CD1c-positive myeloid dendritic cell (primary cell): ENCODE results near the gene PRKCB.
A peak's percentile ranks its signal among the peaks of the same experiment; 100 is the strongest.

ENCODE experiments used
- DNase-seq: peaks from one replicate; pipeline ENCODE4 v3.0.0-alpha.2; 2016; ENCODE audit errors: extremely low spot score

The PRKCB gene

DNA sequence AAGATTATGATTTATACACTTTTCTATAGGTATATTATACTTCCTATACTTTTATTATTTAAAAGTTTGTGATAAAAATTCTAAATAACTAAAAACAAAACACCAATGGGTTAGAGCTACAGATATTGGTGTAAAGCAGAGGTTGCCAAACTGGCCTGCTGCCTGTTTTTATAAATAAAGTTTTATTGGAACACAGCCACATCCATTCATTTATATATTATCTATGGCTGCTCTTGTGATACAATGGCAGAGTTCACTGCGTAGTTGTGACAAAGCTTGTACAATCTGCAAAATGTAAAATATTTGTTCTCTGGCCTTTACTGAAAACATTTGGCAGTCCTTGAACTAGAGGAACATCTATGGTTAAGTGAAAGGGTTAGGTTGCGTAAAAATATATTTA is 208.7 kb downstream of the PRKCB start:
- no peak for DNase-seq

GRCh38 chr16:24045641-24046040 is 209.9 kb downstream of the PRKCB start:
- DNase-seq = no peak

DNA sequence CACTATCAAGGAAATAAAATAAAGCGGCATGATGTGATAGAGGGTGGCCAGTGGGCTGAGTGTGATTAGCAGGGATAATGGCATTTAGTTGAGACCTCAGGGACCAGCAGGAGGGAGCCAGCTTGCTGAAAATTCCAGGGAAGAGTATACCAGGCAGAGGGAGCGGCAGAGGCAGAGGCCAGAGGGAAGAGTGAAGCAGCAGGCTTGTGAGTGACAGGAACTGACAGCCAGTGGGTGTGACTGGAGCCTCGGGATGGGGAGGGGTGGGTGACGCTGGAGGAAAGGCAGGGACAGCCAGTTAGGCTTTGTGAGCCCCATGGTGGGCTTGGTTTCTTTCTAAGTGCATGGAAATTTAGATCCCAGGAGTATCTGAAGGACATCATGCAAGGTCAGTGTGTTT is 210.7 kb downstream of the PRKCB start:
- DNase-seq = no peak

- no peak for DNase-seq
Observed at GRCh38 chr16:24049113-24049512, 213.3 kb downstream of the PRKCB start.

DNA sequence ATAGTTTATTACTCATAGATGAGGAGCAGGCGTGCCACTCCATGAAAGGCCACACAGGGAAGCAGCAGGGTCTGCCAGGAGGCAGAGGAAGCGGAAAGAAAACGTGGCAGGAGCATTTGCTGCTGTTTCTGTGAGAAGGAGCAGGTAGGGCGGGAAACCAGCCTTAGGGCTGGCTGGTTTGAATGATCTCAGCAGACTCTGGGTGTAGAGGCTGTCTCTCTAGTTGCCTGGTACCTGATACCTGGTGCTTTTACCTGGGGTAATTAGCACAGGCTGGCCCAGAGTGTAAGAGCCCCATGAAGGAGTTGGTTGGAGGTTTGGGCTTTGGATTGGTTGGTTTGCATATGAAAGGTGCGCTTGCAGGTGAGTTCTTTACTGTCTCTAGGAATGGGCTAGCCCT is 215.3 kb downstream of the PRKCB start:
- no peak for DNase-seq

DNA sequence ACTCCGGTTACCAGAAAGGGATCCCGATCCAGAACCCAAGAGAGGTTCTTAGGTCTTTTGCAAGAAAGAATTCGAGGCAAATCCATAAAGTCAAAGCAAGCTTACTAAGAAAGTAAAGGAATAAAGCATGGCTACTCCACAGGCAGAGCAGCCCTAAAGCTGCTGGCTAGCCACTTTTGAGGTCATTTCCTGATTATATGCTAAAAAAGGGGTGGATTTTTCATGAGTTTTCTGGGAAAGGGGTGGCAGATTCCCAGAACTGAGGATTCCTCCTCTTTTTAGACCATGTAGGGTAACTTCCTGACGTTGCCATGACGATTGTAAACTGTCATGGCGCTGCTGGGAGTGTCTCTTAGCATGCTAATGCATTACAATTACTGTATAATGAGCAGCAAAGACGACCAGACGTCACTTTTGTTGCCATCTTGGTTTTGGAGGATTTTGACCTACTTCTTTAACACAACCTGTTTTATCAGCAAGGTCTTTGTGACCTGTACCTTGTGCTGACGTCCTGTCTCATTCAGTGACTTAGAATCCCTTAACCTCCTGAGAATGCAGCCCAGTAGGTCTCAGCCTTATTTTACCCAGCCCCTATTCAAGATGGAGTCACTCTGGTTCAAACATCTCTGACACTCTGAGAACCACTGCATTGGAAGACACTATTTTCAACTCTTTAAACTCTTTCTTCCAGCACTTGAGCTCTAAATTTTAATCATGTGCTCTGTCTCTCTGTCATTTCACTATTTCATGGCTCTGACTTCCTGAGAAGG is 216.7 kb downstream of the PRKCB start:
- no peak for DNase-seq

- no peak for DNase-seq
Observed at GRCh38 chr16:24053099-24053946, 217.5 kb downstream of the PRKCB start.

DNA sequence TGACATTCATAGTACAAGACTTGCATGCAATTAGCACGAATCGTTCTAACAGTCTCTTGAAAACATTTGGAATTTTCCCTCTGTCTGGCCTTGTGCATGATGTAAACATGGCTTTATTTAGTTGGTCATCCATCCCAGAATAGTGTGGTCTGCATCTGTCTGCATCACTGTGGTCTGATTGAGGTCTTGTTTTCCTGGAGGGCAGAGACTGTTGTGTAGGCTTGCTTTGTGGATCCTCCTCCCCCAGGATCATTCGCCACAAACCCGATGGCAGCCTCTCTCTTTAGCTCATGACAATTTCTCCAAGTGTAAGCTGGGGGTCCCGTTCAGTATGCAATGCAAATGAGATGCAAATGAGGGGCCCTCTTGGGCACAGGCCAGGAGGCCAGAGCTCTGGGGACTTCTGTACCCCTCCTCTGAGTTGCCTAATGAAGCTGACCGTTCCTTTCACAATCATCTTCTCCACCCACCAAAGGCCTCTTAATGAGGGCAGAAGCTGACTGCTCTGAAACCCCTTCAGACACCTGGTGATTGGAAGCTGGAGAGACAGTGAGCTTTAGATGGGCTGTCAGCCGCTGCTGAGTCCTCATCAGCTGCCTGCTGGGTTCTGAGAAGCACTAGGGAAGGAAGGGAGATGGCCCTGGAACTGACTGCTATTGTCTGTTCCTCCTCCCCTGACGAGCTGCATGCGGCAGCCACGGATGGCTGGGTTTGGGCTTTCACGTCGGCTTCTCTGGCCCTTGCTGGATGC is 219.1 kb downstream of the PRKCB start:
- no peak for DNase-seq

DNA sequence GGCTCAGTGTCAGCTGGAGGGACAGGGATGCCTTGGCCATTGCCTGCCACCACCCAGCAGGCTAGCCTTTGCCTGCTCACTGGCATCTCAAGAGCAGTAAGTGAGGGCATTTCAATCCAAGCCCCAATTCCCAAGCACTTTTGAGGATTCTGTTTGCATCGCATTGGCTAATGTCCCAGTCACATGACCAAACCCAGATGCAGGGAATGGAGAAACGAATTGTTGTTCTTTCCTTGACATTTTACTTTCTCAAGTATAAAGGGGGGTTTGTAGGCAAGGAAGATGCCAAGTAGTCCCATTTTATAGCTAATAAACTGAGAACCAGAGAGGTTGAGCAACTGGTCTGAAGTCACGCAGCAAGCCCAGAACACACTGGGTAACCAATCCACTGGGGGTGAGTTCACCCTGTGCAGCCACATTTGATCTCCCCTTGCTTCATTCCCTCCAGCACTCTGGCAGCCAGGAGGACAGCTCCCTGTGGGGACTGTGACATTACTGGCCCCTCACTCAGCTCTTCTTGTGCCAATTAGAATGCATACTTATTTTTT is 226.6 kb downstream of the PRKCB start:
- no peak for DNase-seq

DNA sequence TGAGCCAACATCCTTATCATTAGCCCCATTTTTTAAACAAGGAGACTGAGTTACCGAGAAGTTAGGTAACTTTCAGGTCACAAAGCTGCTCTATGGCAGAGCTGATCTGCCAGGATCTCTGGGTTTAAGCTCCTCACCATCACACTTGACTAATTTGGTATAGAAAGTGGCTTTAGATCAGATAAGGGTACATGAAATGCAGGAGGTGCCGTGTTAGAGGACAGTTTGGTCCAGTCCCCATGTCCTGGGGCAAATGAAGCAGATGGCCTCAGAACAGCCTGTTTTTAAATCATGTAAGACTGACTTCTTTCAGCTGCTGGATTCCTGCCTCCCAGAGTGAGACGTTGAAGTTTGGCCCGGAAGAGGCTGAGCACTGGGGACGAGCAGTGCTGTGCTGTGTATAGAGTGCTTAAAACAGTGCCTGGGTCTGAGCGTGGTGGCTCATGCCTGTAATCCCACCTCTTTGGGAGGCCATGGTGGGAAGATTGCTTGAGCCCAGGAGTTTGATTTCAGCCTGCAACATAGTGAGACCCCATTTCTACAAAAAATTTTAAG is 233.3 kb downstream of the PRKCB start:
- DNase-seq = no peak

- peak; percentile 36 for DNase-seq
Observed at GRCh38 chr16:24070851-24071250, 235.1 kb downstream of the PRKCB start.

GRCh38 chr16:24071666-24072360 is 236.0 kb downstream of the PRKCB start:
- no peak for DNase-seq

DNA sequence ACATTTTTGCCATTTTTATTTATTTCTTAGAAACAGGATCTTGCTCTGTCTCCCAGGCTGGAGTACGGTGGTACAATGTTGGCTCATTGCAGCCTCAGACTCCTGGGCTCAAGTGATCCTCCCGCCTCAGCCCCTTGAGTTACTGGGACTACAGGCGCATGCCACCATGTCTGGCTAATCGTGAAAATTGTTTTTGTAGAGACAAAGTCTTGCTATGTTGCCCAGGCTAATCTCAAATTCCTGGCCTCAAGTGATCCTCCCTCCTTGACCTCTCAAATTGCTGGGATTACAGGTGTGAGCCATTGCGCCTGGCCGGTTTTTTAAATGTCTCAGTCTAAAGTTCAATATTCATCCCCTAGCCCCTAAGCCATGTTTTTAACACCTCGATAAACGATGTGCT is 237.5 kb downstream of the PRKCB start:
- no peak for DNase-seq

- DNase-seq = no peak
Observed at GRCh38 chr16:24074574-24074973, 238.8 kb downstream of the PRKCB start.

DNA sequence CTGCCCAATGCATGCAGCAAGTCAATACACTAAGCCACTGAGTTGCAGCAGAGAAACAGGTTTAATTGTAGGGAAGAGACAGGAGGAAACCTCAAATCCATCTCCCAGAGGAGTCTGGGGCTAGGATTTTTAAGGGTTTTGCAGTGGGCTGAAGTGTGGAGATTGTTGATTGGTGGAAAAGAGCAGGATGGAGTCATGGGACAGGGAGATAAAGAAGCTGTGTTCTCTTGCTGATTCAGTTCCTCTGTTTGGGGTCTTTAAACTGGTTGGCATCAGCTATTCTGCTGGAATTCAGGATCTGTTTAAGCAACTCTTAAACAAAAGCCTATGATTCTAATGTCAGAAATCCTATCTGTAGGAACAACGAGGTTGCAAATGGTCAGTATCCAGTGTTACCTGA is 239.5 kb downstream of the PRKCB start:
- DNase-seq = no peak

DNA sequence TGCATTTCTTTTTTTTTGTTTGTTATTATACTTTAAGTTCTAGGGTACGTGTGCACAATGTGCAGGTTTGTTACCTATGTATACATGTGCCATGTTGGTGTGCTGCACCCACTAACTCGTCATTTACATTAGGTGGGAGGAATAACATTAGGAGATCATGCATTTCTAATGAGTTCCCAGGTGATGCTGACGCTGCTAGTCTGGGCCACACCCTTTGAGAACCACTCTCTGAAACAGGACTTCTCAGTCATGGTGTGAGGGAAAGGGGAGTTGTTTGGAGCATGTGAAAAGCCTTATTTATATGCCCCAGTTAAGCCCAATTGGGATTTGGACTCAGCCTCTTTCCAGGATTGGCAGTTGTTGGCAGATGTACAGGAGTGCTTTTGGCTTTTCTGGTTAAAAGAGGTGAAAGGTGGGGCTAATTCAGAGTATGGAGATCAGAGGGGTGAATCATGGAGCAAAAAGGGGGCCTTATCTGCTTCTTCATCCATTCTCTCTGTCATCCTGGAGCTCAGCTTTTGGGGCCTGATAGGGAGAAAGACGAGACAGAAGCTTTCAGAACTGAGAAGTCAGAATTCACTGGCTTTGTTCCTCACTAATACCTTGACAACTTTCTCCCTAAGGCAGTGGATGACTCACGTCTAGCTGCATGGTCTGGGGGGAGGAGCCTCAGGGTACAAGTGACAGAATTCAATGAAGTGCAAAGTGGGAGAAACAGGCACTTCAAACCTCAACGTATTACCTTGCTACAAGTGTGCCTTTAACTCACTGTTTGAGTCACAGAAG is 240.3 kb downstream of the PRKCB start:
- no peak for DNase-seq

DNA sequence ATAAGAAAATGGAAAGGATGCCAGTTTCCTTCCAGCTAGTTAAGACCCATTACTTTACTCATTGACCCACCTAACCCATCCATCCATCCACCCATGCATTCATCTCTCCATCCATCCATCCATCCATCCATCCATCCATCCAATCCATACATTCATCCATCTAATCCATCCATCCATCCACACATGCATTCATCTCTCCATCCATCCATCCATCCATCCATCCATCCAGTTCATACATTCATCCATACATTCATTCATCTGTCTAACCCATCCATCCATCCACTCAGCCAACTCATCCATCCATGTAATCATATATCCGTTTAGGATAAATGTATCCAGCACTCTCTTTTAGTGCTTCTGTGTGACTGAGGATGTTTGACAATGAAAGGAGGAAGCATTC is 241.5 kb downstream of the PRKCB start:
- no peak for DNase-seq

DNA sequence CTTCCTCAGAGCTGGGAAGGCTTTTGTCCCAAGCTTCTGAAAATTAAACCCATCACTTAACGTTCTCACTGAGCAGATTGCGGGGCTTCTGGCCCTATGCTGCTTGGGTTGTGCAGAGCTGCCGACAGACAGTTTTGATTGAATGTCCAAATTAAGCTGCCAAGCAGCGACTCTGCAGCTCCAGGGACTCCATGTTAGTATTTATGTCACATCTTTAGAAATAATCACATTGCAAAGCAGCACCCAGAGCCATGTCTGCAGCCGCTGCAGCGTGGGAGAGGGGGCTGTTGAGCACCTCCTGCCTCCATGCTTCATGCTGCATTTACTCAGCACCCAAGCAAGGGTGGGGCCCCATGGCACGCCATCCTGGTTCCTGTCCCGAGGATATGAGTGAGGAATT is 242.2 kb downstream of the PRKCB start:
- no peak for DNase-seq

- DNase-seq = no peak
Observed at GRCh38 chr16:24085666-24086065, 249.9 kb downstream of the PRKCB start.

DNA sequence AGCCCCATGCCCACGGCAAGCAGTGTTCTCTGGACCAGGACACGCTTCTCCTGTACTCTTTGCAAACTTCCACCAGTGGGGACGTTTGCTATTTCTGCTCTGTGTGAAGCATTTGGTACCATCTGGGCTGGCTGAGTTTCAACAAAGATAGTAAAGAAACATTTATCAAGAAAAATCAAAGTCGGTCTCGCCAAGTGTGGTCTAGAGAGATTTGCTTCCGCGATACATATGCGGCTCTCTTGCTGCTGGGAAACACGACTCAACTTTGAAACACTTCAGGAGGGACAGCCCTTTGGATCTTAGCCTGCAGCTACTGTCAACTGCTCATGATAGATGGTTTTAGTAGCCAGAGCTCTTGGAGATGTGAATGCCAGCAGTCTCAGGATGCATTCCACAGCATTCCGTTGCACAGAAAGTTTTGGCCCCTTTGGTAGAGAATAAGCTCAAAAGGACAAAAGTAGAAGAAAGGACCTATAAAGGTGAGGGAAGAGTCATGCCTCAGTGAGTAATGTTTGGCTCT is 252.2 kb downstream of the PRKCB start:
- DNase-seq = no peak
